Mammary epithelial cell (primary cell): ENCODE results near the gene MFSD6.

Source experiments
- CTCF ChIP-seq, 2 donors: IDR thresholded peaks in 1 of 2; conservative IDR thresholded peaks in 1 of 2; 2 replicates each; pipeline ENCODE4 v1.5.1; 2011 to 2012; ENCODE audit warnings: inconsistent platforms in 2 of 2, low read length in 2 of 2, mild to moderate bottlenecking in 2 of 2, control low read depth in 1 of 2, low read depth in 1 of 2; ENCODE audit not compliant: insufficient read depth in 1 of 2; ENCODE audit errors: extremely low read depth in 1 of 2
- EZH2 ChIP-seq: IDR thresholded peaks from 2 replicates; pipeline ENCODE4 v1.6.1; 2012; ENCODE audit warnings: low read length, inconsistent platforms, borderline replicate concordance

GRCh38 chr2:190376591-190377245 is 31.4 kb upstream of the MFSD6 start:
- no peak for TF ChIP-seq EZH2
- no peak for TF ChIP-seq CTCF (conservative IDR thresholded peaks at IDR 0.05 in 1 of 2, IDR thresholded peaks at IDR 0.05 in 1 of 2; ENCODE audit: extremely low read depth in 1 of 2, insufficient read depth in 1 of 2, low read depth in 1 of 2, low read length in 2 of 2)
